Epithelial cell of esophagus (primary cell): Measurements from ENCODE around the gene GRM4.

Source experiments
- DNase-seq: peaks from one replicate; pipeline ENCODE4 v3.0.0; 2010; ENCODE audit warnings: low read depth
- H3K4me3 ChIP-seq: 2 replicates; pipeline ENCODE4 v1.5.1; 2011; ENCODE audit warnings: mild to moderate bottlenecking, low read length, control low read depth
- CTCF ChIP-seq: IDR thresholded peaks from 2 replicates; pipeline ENCODE4 v1.5.1; 2011; ENCODE audit warnings: low read depth, mild to moderate bottlenecking, low read length, control low read depth, inconsistent platforms; ENCODE audit not compliant: insufficient read depth; ENCODE audit errors: missing control alignments

Gene GRM4

GRCh38 chr6:33971580-33971979, 174.3 kb downstream of the GRM4 start:
- TF ChIP-seq CTCF = no peak
- H3K4me3 ChIP-seq = no peak overlapping the region

More at GRCh38 chr6:33971580-33971979, 174.3 kb downstream of the GRM4 start:
- DNase-seq = no peak
